Midbrain (tissue), 1 donor: ENCODE data around the gene SALL4.
"Not testable (repeated sequence)": the region's sequence is repeated elsewhere in the genome, so short reads cannot be mapped to it uniquely, and the experiment has no call there.

Experiments
- DNase-seq: peaks from one replicate; lab custom pipeline; 2025; lab: John Stamatoyannopoulos, UW

The SALL4 gene

GRCh38 chr20:51765381-51765780, 36.9 kb downstream of the SALL4 start:
- DNase-seq: not testable (repeated sequence)

GRCh38 chr20:51763965-51764602, 38.2 kb downstream of the SALL4 start:
- no peak for DNase-seq

GRCh38 chr20:51760905-51761546, 41.3 kb downstream of the SALL4 start:
- DNase-seq: no peak

GRCh38 chr20:51759769-51760510, 42.4 kb downstream of the SALL4 start:
- DNase-seq: no peak

- peak; percentile 81 for DNase-seq
Observed at GRCh38 chr20:51758978-51759544, 43.3 kb downstream of the SALL4 start.

- DNase-seq: no peak
Observed at GRCh38 chr20:51757226-51757625, 45.1 kb downstream of the SALL4 start.

- no peak for DNase-seq
Observed at GRCh38 chr20:51756653-51757052, 45.7 kb downstream of the SALL4 start.

- not testable (repeated sequence) for DNase-seq
Observed at GRCh38 chr20:51753220-51753619, 49.1 kb downstream of the SALL4 start.

- no peak for DNase-seq
Observed at GRCh38 chr20:51752343-51752951, 49.9 kb downstream of the SALL4 start.

GRCh38 chr20:51750770-51751388, 51.4 kb downstream of the SALL4 start:
- DNase-seq: no peak

- peak; percentile 57 for DNase-seq
Observed at GRCh38 chr20:51750037-51750769, 52.1 kb downstream of the SALL4 start.

- no peak for DNase-seq
Observed at GRCh38 chr20:51749674-51750036, 52.7 kb downstream of the SALL4 start.

- no peak for DNase-seq
Observed at GRCh38 chr20:51747182-51747911, 55.0 kb downstream of the SALL4 start.

GRCh38 chr20:51745804-51746203, 56.5 kb downstream of the SALL4 start:
- DNase-seq: no peak

GRCh38 chr20:51740838-51741237, 61.5 kb downstream of the SALL4 start:
- DNase-seq: no peak

- DNase-seq: not testable (repeated sequence)
Observed at GRCh38 chr20:51740308-51740707, 62.0 kb downstream of the SALL4 start.

- peak; percentile 57 for DNase-seq
Observed at GRCh38 chr20:51739722-51740249, 62.5 kb downstream of the SALL4 start.

- no peak for DNase-seq
Observed at GRCh38 chr20:51738877-51739447, 63.4 kb downstream of the SALL4 start.

GRCh38 chr20:51738261-51738660, 64.1 kb downstream of the SALL4 start:
- DNase-seq: not testable (repeated sequence)

- no peak for DNase-seq
Observed at GRCh38 chr20:51736947-51737346, 65.4 kb downstream of the SALL4 start.
